GM23338 (cell line): ENCODE data around the gene NLGN4X. TPM values are rescaled to one million over a fixed set of nuclear protein-coding genes. Genes with fewer than 3 reads are reported as not detected.

Experiments
- ATAC-seq: fragments of 200-7000 bp; cut with Tn5 transposase; 3 replicates; pipeline ENCODE4 v1.9.1; 2020
- DNase-seq: peaks from one replicate; pipeline ENCODE4 v3.0.0-alpha.2; 2015; ENCODE audit warnings: low spot score
- H2AFZ ChIP-seq: fragments of 200-600 bp; sonication (generic); 2 replicates; pipeline ENCODE4 v1.8.0; 2016; ENCODE audit warnings: antibody characterized with exemption, mild to moderate bottlenecking, moderate library complexity
- H3F3A ChIP-seq: fragments of 200-600 bp; sonication (generic); replicated peaks from 2 replicates; pipeline ENCODE4 v1.8.0; 2017; ENCODE audit warnings: antibody characterized with exemption, mixed run types, low read depth
- H3K27ac ChIP-seq: fragments of 200-600 bp; sonication (generic); 2 replicates; pipeline ENCODE4 v1.6.1; 2016; ENCODE audit warnings: low read depth
- H3K27me3 ChIP-seq: fragments of 200-600 bp; sonication (generic); 2 replicates; pipeline ENCODE4 v1.8.0; 2016; ENCODE audit warnings: mild to moderate bottlenecking, mixed run types, moderate library complexity; ENCODE audit not compliant: insufficient read depth
- H3K36me3 ChIP-seq: fragments of 200-600 bp; sonication (generic); 2 replicates; pipeline ENCODE4 v1.8.0; 2016; ENCODE audit warnings: mild to moderate bottlenecking; ENCODE audit not compliant: insufficient read depth
- H3K4me1 ChIP-seq: fragments of 200-600 bp; sonication (generic); 2 replicates; pipeline ENCODE4 v1.8.0; 2016; ENCODE audit warnings: mild to moderate bottlenecking, moderate library complexity; ENCODE audit not compliant: insufficient read depth
- H3K4me2 ChIP-seq: fragments of 200-600 bp; sonication (generic); 2 replicates; pipeline ENCODE4 v1.7.1; 2017; ENCODE audit warnings: mixed run types
- H3K4me3 ChIP-seq: fragments of 200-600 bp; sonication (generic); 2 replicates; pipeline ENCODE4 v1.6.1; 2016; ENCODE audit warnings: mixed run types
- H3K79me2 ChIP-seq: fragments of 200-600 bp; sonication (generic); replicated peaks from 2 replicates; pipeline ENCODE4 v1.8.0; 2017; ENCODE audit warnings: mild to moderate bottlenecking; ENCODE audit not compliant: insufficient read depth
- H3K9me2 ChIP-seq: fragments of 200-600 bp; sonication (generic); 2 replicates; pipeline ENCODE4 v1.8.0; 2017; ENCODE audit not compliant: insufficient read depth
- H4K20me1 ChIP-seq: fragments of 200-600 bp; sonication (generic); replicated peaks from 2 replicates; pipeline ENCODE4 v1.8.0; 2017; ENCODE audit warnings: mild to moderate bottlenecking; ENCODE audit not compliant: insufficient read depth
- H3K27ac Mint-ChIP-seq: 2 replicates; pipeline ENCODE4 v1.8.0; 2020; ENCODE audit warnings: inconsistent platforms, mild to moderate bottlenecking, moderate library complexity, mixed read lengths
- H3K27me3 Mint-ChIP-seq: 3 replicates; pipeline ENCODE4 v1.8.0; 2022; ENCODE audit warnings: low read depth, mild to moderate bottlenecking, moderate library complexity, mixed read lengths, inconsistent platforms; ENCODE audit not compliant: insufficient read depth, poor library complexity
- H3K36me3 Mint-ChIP-seq: 3 replicates; pipeline ENCODE4 v1.8.0; 2021; ENCODE audit warnings: low read depth, mild to moderate bottlenecking, inconsistent platforms, moderate library complexity, mixed read lengths
- H3K4me1 Mint-ChIP-seq: 3 replicates; pipeline ENCODE4 v1.8.0; 2020; ENCODE audit warnings: mild to moderate bottlenecking, inconsistent platforms, mixed read lengths
- H3K4me3 Mint-ChIP-seq: 3 replicates; pipeline ENCODE4 v1.8.0; 2021; ENCODE audit warnings: moderate library complexity, mild to moderate bottlenecking, inconsistent platforms, mixed read lengths
- H3K9me3 Mint-ChIP-seq: 3 replicates; pipeline ENCODE4 v1.8.0; 2020; ENCODE audit warnings: moderate library complexity, mild to moderate bottlenecking, inconsistent platforms, mixed read lengths
- CREB1 ChIP-seq: fragments of 250-450 bp; sonication (Bioruptor Pico); IDR thresholded peaks from 2 replicates; pipeline ENCODE4 v1.5.0; 2020; ENCODE audit warnings: low read depth, mild to moderate bottlenecking, moderate library complexity
- EZH2 ChIP-seq: fragments of 200-600 bp; sonication (generic); IDR thresholded peaks from one replicate; pipeline ENCODE4 v1.8.0; 2017; ENCODE audit warnings: antibody characterized with exemption, mild to moderate bottlenecking, low read depth; ENCODE audit not compliant: unreplicated experiment
- POLR2AphosphoS5 ChIP-seq: IDR thresholded peaks from 2 replicates; pipeline ENCODE4 v1.6.1; 2016; ENCODE audit warnings: antibody characterized with exemption, low read depth
- STAT1 ChIP-seq: IDR thresholded peaks from one replicate; pipeline ENCODE4 v1.6.1; 2016; ENCODE audit warnings: antibody characterized with exemption; ENCODE audit not compliant: unreplicated experiment
- ZNF331 ChIP-seq: fragments of 250-450 bp; sonication (Bioruptor Pico); IDR thresholded peaks from 2 replicates; pipeline ENCODE4 v1.5.0; 2020; ENCODE audit warnings: low read depth, mild to moderate bottlenecking, moderate library complexity
- polyA plus RNA-seq: library from polyadenylated mRNA; unstranded; fragments of >200 nt; fragmentation: Nextera tagmentation; extraction: Ambion mirVana; gene quantifications from 2 replicates; pipeline ENCODE4 v1.2.1, GENCODE V29; 2016
- total RNA-seq: library from RNA; depleted of rRNA; stranded (reverse); fragments of >200 nt; shearing (Covaris generic); gene quantifications from 2 replicates; pipeline ENCODE4 v1.2.3, GENCODE V29; 2014
- TF ChIP-seq, protein P1 (sequence below): IDR thresholded peaks from 2 replicates; pipeline ENCODE4 v1.6.1; 2016; ENCODE audit warnings: antibody characterized with exemption
- TF ChIP-seq, protein P2 (sequence below), 2 experiments: fragments of 200-600 bp in 1 of 2; sonication (generic) in 1 of 2; conservative IDR thresholded peaks; 2 replicates each; pipeline versions ENCODE4 v1.5.1 to v1.6.1; 2016 to 2017; ENCODE audit warnings: antibody characterized with exemption in 2 of 2, low read depth in 2 of 2, mild to moderate bottlenecking in 2 of 2, moderate library complexity in 1 of 2

NLGN4X gene
- total and polyA plus RNA-seq, 2 experiments from 2014 or later = 36.0 to 86.5 TPM

GRCh38 chrX:6149060-6149872 is 79.4 kb downstream of the NLGN4X start:
- ATAC-seq = no peak
- Mint-ChIP-seq H3K27me3 (peaks cover 4% of the 10 kb centered on the region), H3K36me3 (peaks cover 31% of the 10 kb centered on the region), H3K27ac (no peak overlapping the region; the same call in 1 of the 2 replicates), H3K4me3 (no peak overlapping the region), H3K4me1 (peaks cover 16% of the 10 kb centered on the region), H3K9me3 (no peaks in the 10 kb centered on the region)
- Histone ChIP-seq H3K79me2 (peaks cover 98% of the 10 kb centered on the region), H3K27me3 (no peaks in the 10 kb centered on the region), H3K9me2 (no peaks in the 10 kb centered on the region), H3F3A (no peaks in the 10 kb centered on the region), H4K20me1 (peaks cover 3% of the 10 kb centered on the region), H2AFZ (no peak overlapping the region), H3K4me1 (peaks cover 7% of the 10 kb centered on the region; the same call in 1 of the 2 replicates), H3K36me3 (peaks cover 4% of the 10 kb centered on the region; the same call in 1 of the 2 replicates), H3K4me2 (no peak overlapping the region), H3K4me3 (no peak overlapping the region), H3K27ac (0 out of 2 replicates have a peak overlapping the region, but pooled peaks have one; percentile 32)
- TF ChIP-seq, protein P1, sequence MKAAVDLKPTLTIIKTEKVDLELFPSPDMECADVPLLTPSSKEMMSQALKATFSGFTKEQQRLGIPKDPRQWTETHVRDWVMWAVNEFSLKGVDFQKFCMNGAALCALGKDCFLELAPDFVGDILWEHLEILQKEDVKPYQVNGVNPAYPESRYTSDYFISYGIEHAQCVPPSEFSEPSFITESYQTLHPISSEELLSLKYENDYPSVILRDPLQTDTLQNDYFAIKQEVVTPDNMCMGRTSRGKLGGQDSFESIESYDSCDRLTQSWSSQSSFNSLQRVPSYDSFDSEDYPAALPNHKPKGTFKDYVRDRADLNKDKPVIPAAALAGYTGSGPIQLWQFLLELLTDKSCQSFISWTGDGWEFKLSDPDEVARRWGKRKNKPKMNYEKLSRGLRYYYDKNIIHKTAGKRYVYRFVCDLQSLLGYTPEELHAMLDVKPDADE = no peak
- no peak for DNase-seq

GRCh38 chrX:6134255-6134654 is 94.4 kb downstream of the NLGN4X start:
- TF ChIP-seq POLR2AphosphoS5 = no peak
- TF ChIP-seq CREB1 (CRISPR knock-in tag) = no peak
- TF ChIP-seq, protein P2, sequence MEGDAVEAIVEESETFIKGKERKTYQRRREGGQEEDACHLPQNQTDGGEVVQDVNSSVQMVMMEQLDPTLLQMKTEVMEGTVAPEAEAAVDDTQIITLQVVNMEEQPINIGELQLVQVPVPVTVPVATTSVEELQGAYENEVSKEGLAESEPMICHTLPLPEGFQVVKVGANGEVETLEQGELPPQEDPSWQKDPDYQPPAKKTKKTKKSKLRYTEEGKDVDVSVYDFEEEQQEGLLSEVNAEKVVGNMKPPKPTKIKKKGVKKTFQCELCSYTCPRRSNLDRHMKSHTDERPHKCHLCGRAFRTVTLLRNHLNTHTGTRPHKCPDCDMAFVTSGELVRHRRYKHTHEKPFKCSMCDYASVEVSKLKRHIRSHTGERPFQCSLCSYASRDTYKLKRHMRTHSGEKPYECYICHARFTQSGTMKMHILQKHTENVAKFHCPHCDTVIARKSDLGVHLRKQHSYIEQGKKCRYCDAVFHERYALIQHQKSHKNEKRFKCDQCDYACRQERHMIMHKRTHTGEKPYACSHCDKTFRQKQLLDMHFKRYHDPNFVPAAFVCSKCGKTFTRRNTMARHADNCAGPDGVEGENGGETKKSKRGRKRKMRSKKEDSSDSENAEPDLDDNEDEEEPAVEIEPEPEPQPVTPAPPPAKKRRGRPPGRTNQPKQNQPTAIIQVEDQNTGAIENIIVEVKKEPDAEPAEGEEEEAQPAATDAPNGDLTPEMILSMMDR (conservative IDR thresholded peaks at IDR 0.05; ENCODE audit: low read depth in 2 of 2) = no peak
- TF ChIP-seq, protein P1 = no peak
- no peak for TF ChIP-seq STAT1
- no peak for TF ChIP-seq EZH2
- TF ChIP-seq ZNF331 (CRISPR knock-in tag) = no peak
- no peak for ATAC-seq
- Histone ChIP-seq H3F3A (no peaks in the 10 kb centered on the region), H3K9me2 (no peaks in the 10 kb centered on the region), H3K36me3 (0 out of 2 replicates have a peak, but pooled peaks cover 5% of the 10 kb centered on the region), H3K4me3 (no peak overlapping the region), H4K20me1 (peaks cover 3% of the 10 kb centered on the region), H3K4me2 (no peak overlapping the region), H3K79me2 (peaks cover 97% of the 10 kb centered on the region), H3K27me3 (no peaks in the 10 kb centered on the region), H3K4me1 (no peaks in the 10 kb centered on the region), H3K27ac (no peak overlapping the region), H2AFZ (no peak overlapping the region)
- H3K27ac Mint-ChIP-seq = peak overlapping the region; percentile 38; the same call in 1 of the 2 replicates
- H3K27me3 Mint-ChIP-seq = peaks cover 4% of the 10 kb centered on the region
- peaks cover 38% of the 10 kb centered on the region for H3K36me3 Mint-ChIP-seq
- peaks cover 5% of the 10 kb centered on the region; the same call in 2 of the 3 replicates for H3K4me1 Mint-ChIP-seq
- H3K4me3 Mint-ChIP-seq = no peak overlapping the region
- no peaks in the 10 kb centered on the region for H3K9me3 Mint-ChIP-seq
- no peak for DNase-seq
